HL-60/S4 treated with phorbol 12-myristate 13-acetate at 8.2 ng/mL for 4 days and 3 days (cell line): Measurements from ENCODE around the gene ARFGAP1.

Experiments used
- in situ Hi-C: fragments of 300-500 bp; cut with MboI; formaldehyde crosslinking; loops from 2 replicates; pipeline ENCODE4 v1.15.0; 2022; ENCODE audit warnings: low sequenced_read_pairs

ARFGAP1 gene

GRCh38 chr20:63318391-63319163 is 46.0 kb downstream of the ARFGAP1 start:
- in situ Hi-C loops: no loop called here

GRCh38 chr20:63319164-63320040 is 46.8 kb downstream of the ARFGAP1 start:
- in situ Hi-C loops: no loop called here

- in situ Hi-C loops: no loop called here
Measured at GRCh38 chr20:63320041-63320511, 47.5 kb downstream of the ARFGAP1 start.

- in situ Hi-C loops: no loop called here
Measured at GRCh38 chr20:63320616-63321147, 48.1 kb downstream of the ARFGAP1 start.

- in situ Hi-C loops: no loop called here
Measured at GRCh38 chr20:63321148-63321831, 48.7 kb downstream of the ARFGAP1 start.

GRCh38 chr20:63322146-63322932 is 49.7 kb downstream of the ARFGAP1 start:
- in situ Hi-C loops: no loop called here

GRCh38 chr20:63322933-63323273 is 50.3 kb downstream of the ARFGAP1 start:
- in situ Hi-C loops: no loop called here

GRCh38 chr20:63323357-63323981 is 50.9 kb downstream of the ARFGAP1 start:
- in situ Hi-C loops: no loop called here

- in situ Hi-C loops: no loop called here
Measured at GRCh38 chr20:63325021-63325471, 52.4 kb downstream of the ARFGAP1 start.

- in situ Hi-C loops: no loop called here
Measured at GRCh38 chr20:63325554-63326313, 53.1 kb downstream of the ARFGAP1 start.

GRCh38 chr20:63326314-63327230 is 54.0 kb downstream of the ARFGAP1 start:
- in situ Hi-C loops: no loop called here

- in situ Hi-C loops: no loop called here
Measured at GRCh38 chr20:63327231-63327745, 54.7 kb downstream of the ARFGAP1 start.

- in situ Hi-C loops: no loop called here
Measured at GRCh38 chr20:63328026-63328700, 55.5 kb downstream of the ARFGAP1 start.

- in situ Hi-C loops: no loop called here
Measured at GRCh38 chr20:63328718-63329275, 56.2 kb downstream of the ARFGAP1 start.

- in situ Hi-C loops: no loop called here
Measured at GRCh38 chr20:63329331-63330083, 56.9 kb downstream of the ARFGAP1 start.

GRCh38 chr20:63330084-63330760 is 57.6 kb downstream of the ARFGAP1 start:
- in situ Hi-C loops: no loop called here
